ENCODE results near the gene DFFA.
"Not testable (repeated sequence)": the region's sequence is repeated elsewhere in the genome, so short reads cannot be mapped to it uniquely, and the experiment has no call there.

Gene DFFA

GRCh38 chr1:10467078-10467477 is 5.3 kb downstream of the DFFA start:
- no peak for DNase-seq (ENCODE audit: low read depth)

DNA sequence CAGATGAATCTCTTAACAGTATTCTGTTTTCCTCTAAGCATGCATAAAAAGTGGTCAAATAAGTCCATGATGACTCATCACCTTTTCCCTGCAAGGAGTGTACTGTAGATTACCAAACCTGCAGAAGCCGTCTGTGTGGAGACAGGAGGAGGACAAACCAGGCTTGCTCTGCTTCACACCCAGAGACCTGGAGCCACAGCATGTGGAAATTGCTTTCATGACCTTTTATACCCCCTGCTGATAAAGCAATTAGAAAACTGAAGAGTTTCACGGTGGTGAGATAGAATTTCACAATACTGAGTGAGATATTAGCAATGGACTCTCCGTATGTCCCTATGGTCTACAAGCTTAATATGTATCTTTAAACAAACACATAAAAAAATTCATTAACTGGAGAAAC is 13.1 kb downstream of the DFFA start:
- peak; percentile 79 for DNase-seq (ENCODE audit: low read depth)

DNA sequence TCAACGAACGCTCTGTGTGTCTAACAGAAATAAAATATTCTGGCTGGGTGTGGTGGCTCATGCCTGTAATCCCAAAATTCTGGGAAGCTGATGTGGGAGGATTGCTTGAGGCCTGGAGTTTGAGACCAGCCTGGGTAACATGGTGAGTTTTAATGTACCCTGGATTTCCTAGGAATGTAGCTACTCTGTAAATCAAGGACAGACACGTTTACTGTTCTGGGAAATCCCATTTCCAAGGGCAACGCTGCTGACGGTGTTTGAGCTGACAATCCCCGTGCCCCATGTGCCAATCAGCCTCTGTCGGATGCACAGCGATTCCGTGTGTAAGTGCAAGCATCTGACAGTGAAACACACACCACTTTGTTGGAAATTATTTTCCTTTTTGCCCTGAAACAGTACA is 14.5 kb downstream of the DFFA start:
- no peak for DNase-seq (ENCODE audit: low read depth)

DNA sequence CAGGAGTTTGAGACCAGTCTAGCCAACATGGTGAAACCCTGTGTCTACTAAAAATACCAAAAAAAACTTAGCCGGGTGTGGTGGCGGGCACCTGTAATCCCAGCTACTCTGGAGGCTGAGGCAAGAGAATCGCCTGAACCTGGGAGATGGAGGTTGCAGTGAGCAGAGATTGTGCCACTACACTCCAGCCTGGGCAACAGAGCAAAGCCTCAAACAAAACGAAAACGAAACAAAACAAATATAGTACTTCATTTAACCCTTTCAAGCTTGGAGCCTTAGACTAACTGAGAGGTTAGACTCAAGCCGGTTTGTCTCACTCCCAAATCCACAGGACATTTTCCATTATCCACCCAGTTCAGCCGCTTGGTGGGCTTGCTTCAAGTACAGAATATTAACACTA is 14.9 kb downstream of the DFFA start:
- DNase-seq (ENCODE audit: low read depth) = not testable (repeated sequence)

DNA sequence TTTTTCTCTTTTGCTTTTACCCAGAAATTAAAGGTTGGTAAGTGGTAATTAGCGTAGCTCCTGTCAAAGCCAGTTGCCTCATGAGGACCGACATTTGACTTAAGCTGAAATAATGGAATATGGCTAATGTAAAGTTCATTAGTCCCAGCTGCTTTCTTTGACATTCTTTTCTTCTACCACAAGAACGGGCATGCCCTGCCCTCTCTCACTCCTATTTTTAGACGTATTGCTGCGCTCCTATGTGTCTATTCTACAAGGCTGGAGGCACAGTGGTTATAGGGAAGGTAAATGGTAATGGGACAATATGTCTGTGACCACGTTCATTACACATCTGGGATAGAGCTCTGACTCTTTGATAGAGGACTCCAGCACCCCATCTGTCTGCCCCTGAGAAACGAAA is 15.7 kb downstream of the DFFA start:
- DNase-seq (ENCODE audit: low read depth) = peak; percentile 16

DNA sequence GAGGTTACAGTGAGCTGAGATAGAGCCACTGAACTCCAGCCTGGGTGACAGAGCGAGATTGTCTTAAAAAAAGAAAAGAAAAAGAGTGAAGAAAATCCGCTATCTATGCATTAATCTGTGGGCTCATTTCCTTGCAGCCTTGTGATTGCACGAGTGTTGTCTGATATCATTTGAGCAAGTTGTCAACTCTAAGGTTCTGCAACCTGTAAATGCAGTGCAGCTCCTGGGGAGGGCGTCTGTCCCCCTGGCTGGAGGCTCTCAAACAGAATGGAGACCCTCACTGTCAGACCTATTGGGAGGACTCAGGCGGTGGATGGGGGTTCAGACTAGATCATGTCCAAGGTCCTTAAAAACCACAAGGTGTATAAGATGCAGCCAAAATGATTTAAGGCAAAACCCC is 16.3 kb downstream of the DFFA start:
- DNase-seq (ENCODE audit: low read depth) = no peak

GRCh38 chr1:10451287-10451686 is 21.0 kb downstream of the DFFA start:
- DNase-seq (ENCODE audit: low read depth) = peak; percentile 84

- DNase-seq (ENCODE audit: low read depth) = peak; percentile 26
Measured at GRCh38 chr1:10450836-10451235, 21.5 kb downstream of the DFFA start.

DNA sequence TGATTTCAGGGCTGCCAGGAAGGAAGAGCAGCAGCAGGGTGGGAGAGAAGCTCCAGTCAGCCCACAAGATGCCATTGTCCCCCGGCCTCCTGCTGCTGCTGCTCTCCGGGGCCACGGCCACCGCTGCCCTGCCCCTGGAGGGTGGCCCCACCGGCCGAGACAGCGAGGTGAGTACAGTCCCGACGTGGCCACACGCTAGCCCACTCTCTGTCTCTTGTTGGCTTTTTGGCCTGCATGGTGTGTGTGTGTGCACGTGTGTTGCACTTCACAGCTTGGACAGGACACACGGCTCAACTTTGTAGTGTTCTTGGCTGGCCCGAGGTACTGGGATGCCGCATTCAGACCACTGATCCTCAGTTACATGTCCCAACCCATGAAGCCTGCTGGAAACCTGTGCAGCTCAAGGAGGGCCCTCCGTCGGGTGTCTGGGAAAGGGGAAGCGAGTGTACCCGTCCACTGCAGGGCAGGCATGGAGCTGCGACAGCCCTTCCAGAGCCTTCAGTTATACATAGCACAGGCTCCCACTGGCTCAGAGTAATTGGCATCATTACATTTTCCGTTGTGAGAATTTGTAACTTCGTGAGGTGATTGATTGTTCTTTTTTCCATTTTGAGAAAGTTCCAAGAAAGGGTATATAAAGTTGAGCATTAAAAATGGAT is 22.0 kb downstream of the DFFA start:
- DNase-seq (ENCODE audit: low read depth) = no peak

GRCh38 chr1:10449751-10450150 is 22.6 kb downstream of the DFFA start, which contains the start of gene CORT:
Gene CORT, plus strand, starts transcription at chr1:10450031. Its CDS starts 193 bp downstream, at chr1:10450224.
- no peak for DNase-seq (ENCODE audit: low read depth)

DNA sequence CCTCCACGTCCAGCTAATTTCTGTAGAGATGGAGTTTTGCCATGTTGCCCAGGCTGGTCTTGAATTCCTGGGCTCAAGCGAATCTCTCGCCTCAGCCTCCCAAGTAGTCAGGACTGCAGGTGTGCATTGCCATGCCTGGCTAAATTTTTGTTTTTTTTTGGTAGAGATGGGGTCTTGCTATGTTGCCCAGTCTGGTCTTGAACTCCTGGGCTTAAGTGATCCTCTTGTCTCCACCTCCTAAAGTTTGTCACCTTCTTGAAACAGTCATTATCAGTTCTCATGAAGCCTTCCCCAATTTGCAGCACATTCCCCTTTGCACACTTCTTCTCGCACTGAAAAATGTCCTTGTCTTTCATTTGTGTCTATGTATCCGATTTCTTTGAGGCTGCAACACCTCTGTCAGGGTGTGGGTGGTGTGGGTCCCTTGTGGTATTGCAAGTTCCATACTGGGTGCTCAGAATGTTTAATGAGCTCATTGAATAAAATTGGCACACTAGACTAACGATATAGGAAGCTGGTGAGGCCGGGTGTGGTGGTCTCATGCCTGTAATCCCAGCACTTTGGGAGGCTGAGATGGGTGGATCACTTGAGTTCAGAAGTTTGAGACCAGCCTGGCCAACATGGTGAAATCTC is 25.4 kb downstream of the DFFA start:
- no peak for DNase-seq (ENCODE audit: low read depth)

GRCh38 chr1:10444795-10445397 is 27.4 kb downstream of the DFFA start:
- DNase-seq (ENCODE audit: low read depth) = no peak

- no peak for DNase-seq (ENCODE audit: low read depth)
Measured at GRCh38 chr1:10444248-10444647, 28.1 kb downstream of the DFFA start.

DNA sequence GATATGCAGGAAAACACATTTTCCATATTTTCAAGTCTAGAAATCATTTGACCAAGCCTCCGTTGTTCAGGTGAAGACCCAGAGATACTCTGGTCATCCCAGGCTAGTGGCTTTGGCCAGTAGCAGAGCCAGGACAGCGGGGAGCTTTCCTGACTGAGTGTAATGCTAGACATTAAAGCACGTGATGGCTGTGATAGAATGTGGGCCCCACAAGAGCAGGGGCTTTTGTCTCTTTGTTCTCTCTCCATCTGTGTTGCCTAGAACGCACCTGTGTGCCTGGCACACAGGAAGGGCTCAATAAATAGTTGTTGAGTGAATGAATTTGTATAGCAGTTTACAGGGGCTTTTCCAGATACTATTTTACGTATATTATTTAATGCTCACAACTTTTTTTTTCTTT is 31.5 kb downstream of the DFFA start:
- DNase-seq (ENCODE audit: low read depth) = no peak

DNA sequence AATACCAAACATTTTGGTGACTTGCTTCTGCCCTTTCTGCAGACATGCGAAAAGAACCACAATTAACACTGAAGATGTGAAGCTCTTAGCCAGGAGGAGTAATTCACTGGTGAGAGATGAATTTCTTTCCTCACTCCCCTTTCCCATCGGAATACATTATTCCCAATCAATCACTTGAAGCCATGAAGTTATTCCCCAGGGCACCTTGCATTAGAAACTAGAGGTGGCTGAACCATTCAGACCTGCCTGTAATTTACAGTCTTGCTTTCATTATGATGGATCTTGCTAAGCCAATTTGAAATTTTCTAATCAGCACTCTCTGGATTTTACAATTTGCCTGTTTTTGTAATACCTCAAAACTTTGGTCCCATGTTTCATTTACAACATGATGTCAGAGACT is 32.0 kb downstream of the DFFA start:
- no peak for DNase-seq (ENCODE audit: low read depth)

DNA sequence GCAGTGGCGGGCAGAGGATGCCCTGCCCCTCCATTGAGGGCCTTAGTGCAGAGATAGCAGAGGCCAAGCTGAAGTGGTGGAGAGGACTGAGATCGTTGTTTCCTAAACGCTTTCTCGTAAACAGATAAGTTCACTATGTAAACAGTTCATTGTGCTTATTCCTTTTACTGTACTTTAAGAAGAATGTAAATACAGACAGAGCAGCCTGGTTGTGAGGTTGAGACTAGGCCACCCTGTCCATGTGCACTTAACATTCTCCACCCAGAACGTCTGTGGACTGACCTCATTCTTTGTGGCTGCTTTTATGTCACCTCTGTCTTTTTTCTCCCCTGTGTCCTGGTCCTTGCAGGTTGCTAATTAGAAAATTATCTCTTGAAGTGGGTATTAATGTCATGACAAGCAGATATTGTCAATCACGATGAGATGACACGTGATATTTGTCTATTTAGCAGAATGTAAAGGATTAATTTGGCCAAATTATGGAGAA is 33.6 kb downstream of the DFFA start:
- DNase-seq (ENCODE audit: low read depth) = no peak

DNA sequence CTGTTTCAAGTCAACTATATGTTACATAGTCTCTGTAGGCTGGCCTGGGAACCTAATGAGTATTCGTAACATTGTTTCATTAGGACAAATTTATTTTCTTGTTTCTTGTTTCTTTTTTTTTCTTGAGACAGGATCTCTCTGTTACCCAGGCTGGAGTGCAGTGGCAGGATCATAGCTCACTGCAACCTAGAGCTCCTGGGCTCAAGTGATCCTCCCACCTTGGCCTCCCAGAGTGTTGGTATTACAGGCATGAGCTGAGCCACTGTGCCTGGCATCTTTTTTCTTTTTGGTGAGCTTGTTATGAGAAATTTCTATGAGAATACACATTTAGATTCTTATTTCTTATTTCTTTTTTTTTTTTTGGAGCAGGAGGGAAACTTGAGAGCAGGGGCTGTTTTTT is 35.3 kb downstream of the DFFA start:
- no peak for DNase-seq (ENCODE audit: low read depth)

- no peak for DNase-seq (ENCODE audit: low read depth)
Measured at GRCh38 chr1:10434590-10434989, 37.7 kb downstream of the DFFA start.

DNA sequence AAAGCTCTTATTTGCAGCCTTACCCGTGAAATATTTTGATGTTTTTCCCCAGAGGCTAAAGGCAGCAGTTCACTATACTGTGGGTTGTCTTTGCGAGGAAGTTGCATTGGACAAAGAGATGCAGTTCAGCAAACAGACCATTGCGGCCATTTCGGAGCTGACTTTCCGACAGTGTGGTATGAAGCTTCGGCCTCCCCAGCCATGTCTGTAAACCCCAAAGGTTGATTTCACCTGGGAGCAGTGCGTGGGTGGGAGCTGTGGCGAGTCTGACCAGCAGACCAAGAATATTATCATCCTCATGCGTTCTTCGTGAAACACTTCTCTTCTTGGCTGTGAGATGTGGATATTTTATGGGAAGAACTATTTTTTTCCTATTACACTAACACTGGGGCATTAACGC is 38.5 kb downstream of the DFFA start:
- DNase-seq (ENCODE audit: low read depth) = no peak

- no peak for DNase-seq (ENCODE audit: low read depth)
Measured at GRCh38 chr1:10432910-10433700, 39.2 kb downstream of the DFFA start.

DNA sequence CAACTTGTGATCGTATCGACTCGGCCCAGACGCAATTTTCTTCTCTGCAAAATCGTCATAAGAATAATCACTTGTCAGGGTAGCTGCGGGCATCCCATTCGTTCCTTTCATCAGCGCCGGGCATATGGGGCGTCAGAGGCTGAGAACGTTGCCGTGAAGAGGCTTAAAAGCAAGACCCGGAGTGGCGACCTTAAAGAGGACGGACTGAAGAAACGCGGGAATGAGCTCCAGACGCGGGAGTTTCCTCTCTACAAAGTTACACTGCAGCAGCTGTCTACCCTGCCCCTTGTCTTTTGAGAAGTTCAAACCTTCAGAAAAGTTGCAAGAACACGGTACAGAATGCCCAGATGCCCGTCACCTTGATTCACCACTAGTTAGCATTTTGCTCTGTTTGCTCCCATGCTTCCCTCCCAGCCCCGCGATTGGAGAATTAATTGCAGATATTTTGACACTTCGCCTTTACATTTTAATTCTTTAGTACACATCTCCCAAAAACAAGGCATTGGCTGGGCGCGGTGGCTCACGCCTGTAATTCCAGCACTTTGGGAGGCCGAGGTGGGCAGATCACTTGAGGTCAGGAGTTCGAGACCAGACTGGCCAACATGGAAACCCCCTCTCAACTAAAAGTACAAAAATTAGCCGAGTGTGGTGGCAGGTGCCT is 41.1 kb downstream of the DFFA start:
- peak; percentile 46 for DNase-seq (ENCODE audit: low read depth)

Data from EH (cell line).